ENCODE measurements around the gene ATP8A2.

ATP8A2 gene

DNA sequence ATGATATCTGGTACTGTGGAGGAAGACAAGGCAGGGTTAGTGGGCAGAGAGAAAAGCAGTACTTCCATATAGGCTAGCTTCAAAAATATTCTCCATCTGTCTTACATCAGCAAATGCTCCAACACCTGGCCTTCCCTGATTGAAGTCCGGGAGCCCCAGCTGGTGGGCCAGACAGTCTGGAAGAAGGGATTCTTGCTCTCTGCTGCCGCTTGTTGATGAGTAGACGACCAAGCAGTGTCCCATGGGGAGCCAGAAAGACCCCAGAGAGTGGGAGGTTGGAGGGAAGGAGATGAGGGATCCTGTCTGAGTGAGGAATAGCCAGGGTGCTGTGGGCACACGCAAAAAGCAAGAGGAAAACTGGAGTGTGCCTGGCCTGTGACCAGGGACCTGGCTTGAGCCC is 95.1 kb downstream of the ATP8A2 start:
- TF ChIP-seq, protein P1, sequence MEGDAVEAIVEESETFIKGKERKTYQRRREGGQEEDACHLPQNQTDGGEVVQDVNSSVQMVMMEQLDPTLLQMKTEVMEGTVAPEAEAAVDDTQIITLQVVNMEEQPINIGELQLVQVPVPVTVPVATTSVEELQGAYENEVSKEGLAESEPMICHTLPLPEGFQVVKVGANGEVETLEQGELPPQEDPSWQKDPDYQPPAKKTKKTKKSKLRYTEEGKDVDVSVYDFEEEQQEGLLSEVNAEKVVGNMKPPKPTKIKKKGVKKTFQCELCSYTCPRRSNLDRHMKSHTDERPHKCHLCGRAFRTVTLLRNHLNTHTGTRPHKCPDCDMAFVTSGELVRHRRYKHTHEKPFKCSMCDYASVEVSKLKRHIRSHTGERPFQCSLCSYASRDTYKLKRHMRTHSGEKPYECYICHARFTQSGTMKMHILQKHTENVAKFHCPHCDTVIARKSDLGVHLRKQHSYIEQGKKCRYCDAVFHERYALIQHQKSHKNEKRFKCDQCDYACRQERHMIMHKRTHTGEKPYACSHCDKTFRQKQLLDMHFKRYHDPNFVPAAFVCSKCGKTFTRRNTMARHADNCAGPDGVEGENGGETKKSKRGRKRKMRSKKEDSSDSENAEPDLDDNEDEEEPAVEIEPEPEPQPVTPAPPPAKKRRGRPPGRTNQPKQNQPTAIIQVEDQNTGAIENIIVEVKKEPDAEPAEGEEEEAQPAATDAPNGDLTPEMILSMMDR (IDR thresholded peaks at IDR 0.05): no peak

DNA sequence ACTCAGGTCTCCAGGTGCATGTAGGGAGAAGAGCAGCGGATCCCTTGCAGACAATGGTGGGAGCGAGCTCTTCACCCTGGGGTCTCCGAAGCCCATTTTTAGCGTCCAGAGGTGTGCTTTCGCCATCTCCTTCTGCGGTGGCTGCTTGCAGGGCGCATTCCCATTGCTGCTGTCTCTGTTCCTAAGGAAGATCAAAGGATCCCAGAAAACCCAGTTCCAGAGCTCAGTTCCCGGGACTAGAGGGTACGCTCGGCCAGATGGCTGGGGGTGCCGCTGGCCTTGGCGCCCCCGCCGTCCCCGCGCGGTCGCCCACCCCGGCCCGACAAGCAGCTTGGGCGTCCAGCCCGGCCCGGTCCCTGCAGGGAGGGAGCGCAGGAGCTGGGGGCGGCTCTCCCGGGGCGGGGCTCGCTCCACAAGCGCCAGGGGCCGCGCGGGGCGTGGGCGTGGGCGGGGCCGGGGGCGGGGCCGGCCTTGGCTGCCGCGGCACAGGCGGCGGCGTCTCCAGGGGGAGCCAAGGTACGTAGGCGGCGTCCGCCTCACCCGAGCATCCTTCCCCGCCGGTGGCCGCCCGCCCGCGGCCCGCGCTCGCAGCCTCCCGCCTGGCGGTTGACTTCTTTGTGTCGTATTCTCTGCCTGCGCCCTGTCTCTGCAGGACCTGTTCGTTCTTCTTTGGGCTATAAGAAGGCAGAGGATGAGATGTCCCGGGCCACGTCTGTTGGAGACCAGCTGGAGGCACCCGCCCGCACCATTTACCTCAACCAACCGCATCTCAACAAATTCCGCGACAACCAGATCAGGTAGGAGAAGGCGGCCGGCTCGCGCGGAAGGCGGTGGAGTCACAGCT is 96.8 kb downstream of the ATP8A2 start:
- TF ChIP-seq, protein P1 (IDR thresholded peaks at IDR 0.05): no peak

DNA sequence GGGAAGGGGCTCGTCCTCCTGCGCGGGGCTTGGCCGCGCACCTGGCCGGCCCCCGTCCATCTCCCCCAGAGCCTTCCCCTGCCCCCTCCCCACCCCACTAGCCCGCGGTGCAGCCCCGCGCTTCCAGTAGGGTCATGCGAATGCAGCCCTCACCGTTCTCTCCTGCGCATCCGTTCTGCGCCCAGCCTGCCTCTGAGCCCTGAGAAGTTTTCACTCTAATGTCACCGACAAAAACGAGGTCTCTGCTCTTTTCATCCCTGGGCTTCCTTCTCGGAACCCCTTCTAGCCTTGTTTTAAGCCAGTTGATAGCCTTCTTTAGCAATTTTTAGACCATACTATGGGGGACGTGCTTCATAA is 97.4 kb downstream of the ATP8A2 start:
- TF ChIP-seq, protein P1 (IDR thresholded peaks at IDR 0.05): no peak

DNA sequence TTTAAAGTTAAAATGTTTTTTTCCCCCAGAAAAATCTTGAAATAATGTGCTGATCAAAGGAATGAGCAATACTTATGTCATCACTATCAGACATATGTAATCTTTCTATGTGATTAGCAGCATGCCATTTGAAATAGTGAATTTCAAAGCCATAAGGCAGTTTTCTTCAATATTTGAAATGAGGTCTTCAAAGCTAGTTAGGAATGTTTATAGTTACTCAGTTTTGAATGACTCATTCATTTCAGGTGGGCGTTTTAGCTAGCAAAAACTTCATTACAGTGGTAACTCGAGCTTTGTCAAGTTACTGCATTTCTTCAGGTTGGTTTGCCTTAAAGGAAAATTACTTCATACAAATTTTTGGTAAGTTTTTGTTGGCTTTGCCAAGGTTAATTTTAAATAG is 102.1 kb downstream of the ATP8A2 start:
- TF ChIP-seq, protein P1 (IDR thresholded peaks at IDR 0.05): no peak

DNA sequence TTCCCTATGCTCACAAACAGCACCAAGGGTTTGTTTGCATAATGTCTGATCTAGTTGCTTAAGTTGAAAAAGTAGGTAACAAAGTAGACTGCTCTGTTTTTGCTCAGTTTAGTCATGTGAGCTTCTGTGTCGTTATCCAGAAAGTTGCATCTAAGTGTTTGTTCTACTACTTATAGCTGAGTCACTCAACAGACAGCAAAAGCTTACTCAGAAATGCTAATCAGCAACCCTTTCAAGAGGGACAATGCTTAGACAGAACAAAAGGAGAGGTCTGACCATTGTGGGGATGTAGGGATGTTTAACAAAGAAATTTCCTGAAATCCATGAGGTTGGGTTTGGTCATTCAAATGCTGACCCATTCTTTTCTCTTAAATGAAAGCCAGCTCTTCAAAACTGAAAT is 106.4 kb downstream of the ATP8A2 start:
- TF ChIP-seq, protein P1 (IDR thresholded peaks at IDR 0.05): no peak

DNA sequence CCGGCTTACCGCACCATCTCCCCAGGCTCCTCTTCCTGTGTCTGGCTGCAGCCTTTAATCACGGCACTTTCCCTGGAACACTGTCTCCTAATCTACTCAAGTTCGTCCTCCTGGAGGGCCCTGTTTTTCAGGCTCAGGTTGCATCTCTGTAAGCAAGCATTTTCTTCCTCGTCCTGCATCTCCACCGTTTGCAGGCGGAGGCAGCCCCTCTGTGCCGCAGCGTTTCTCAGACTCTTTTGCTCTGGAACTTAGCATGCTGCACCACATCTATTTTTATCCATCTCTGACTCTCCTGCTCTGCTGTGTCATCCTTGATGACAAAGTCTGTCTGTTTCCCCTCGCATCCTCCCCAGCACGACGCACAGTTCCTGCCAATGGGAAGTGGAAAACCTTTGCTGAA is 117.5 kb downstream of the ATP8A2 start:
- TF ChIP-seq, protein P1 (IDR thresholded peaks at IDR 0.05): no peak

DNA sequence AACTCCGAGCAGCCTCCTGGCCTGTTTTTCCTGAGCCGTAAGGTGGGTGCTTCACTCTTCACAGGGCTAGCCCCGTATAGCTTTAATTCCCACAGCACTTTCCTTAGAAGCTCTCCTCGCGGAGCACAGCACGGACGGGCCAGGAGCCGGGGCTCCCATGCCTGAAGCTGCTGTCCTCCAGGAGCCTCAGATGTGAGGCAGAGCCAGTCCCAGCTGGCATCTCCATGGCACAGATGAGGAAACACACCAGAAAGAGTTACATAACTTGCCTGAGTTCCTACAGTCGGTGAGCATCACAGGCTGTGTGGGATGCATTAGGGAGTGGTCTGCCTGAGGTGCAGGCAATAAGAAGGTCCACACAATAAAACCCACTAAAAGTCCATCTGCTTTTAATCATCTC is 118.5 kb downstream of the ATP8A2 start:
- TF ChIP-seq, protein P1 (IDR thresholded peaks at IDR 0.05): no peak

Data from LNCAP (cell line).